HEK293 (cell line): ENCODE data around the gene TP73.
A peak's percentile ranks its signal among the peaks of the same experiment; 100 is the strongest.

Source experiments
- CTCF ChIP-seq: fragments of 450-650 bp; formaldehyde crosslinking; IDR thresholded peaks from 2 replicates; pipeline ENCODE4 v1.5.1; 2016; ENCODE audit warnings: missing biosample characterization, missing genetic modification characterization
- ELK4 ChIP-seq: IDR thresholded peaks from 2 replicates; pipeline ENCODE4 v1.6.1; 2011; ENCODE audit warnings: mild to moderate bottlenecking, low read depth, low read length, borderline replicate concordance
- HIC1 ChIP-seq: fragments of 450-650 bp; formaldehyde crosslinking; IDR thresholded peaks from 2 replicates; pipeline ENCODE4 v1.5.1; 2016; ENCODE audit warnings: missing biosample characterization, missing genetic modification characterization
- KLF8 ChIP-seq: fragments of 450-650 bp; formaldehyde crosslinking; IDR thresholded peaks from 2 replicates; pipeline ENCODE4 v1.5.1; 2016; ENCODE audit warnings: missing biosample characterization, missing genetic modification characterization
- PRDM10 ChIP-seq: fragments of 450-650 bp; formaldehyde crosslinking; IDR thresholded peaks from 2 replicates; pipeline ENCODE4 v1.5.1; 2016; ENCODE audit warnings: missing biosample characterization, missing genetic modification characterization
- PRDM2 ChIP-seq: fragments of 450-650 bp; formaldehyde crosslinking; IDR thresholded peaks from 2 replicates; pipeline ENCODE4 v1.5.1; 2016; ENCODE audit warnings: missing biosample characterization, missing genetic modification characterization, borderline replicate concordance
- RBAK ChIP-seq: fragments of 450-650 bp; formaldehyde crosslinking; IDR thresholded peaks from 2 replicates; pipeline ENCODE4 v1.5.1; 2016; ENCODE audit warnings: missing biosample characterization, missing genetic modification characterization
- ZBTB11 ChIP-seq: fragments of 450-650 bp; formaldehyde crosslinking; conservative IDR thresholded peaks from 2 replicates; pipeline ENCODE4 v1.5.1; 2016; ENCODE audit warnings: low read depth, missing biosample characterization, missing genetic modification characterization
- ZBTB17 ChIP-seq: fragments of 450-650 bp; formaldehyde crosslinking; IDR thresholded peaks from 2 replicates; pipeline ENCODE4 v1.5.1; 2016; ENCODE audit warnings: missing biosample characterization, missing genetic modification characterization
- ZBTB26 ChIP-seq: fragments of 450-650 bp; formaldehyde crosslinking; optimal IDR thresholded peaks from 2 replicates; pipeline ENCODE3; 2016; ENCODE audit warnings: missing biosample characterization, mild to moderate bottlenecking, missing genetic modification characterization
- ZBTB49 ChIP-seq: fragments of 450-650 bp; formaldehyde crosslinking; IDR thresholded peaks from 2 replicates; pipeline ENCODE4 v1.5.1; 2016; ENCODE audit warnings: missing biosample characterization, missing genetic modification characterization, low read depth
- ZNF10 ChIP-seq: fragments of 450-650 bp; formaldehyde crosslinking; IDR thresholded peaks from 2 replicates; pipeline ENCODE4 v1.5.1; 2017; ENCODE audit warnings: missing biosample characterization, missing genetic modification characterization
- ZNF174 ChIP-seq: fragments of 450-650 bp; formaldehyde crosslinking; IDR thresholded peaks from 2 replicates; pipeline ENCODE4 v1.5.0; 2017; ENCODE audit warnings: missing biosample characterization, mild to moderate bottlenecking, missing genetic modification characterization
- ZNF350 ChIP-seq: fragments of 450-650 bp; formaldehyde crosslinking; IDR thresholded peaks from 2 replicates; pipeline ENCODE4 v1.5.0; 2017; ENCODE audit warnings: missing biosample characterization, mild to moderate bottlenecking, missing genetic modification characterization
- ZNF660 ChIP-seq: fragments of 450-650 bp; IDR thresholded peaks from 2 replicates; pipeline ENCODE4 v1.5.1; 2018; ENCODE audit warnings: missing biosample characterization, mild to moderate bottlenecking, missing genetic modification characterization

Gene TP73

GRCh38 chr1:3618881-3619671, 33.2 kb upstream of the TP73 start (continued):
- no peak for TF ChIP-seq ZBTB26 (tag by site-specific recombination)
- no peak for TF ChIP-seq HIC1 (tag by site-specific recombination)
- no peak for TF ChIP-seq PRDM10 (tag by site-specific recombination)
- TF ChIP-seq ELK4 = no peak
- TF ChIP-seq RBAK (tag by site-specific recombination) = no peak
- TF ChIP-seq KLF8 (tag by site-specific recombination) = peak; percentile 49; the same call in 1 of the 2 replicates
- no peak for TF ChIP-seq ZBTB17
- TF ChIP-seq ZNF350 (tag by site-specific recombination) = no peak
- TF ChIP-seq ZNF660 (tag by site-specific recombination) = 0 out of 2 replicates have a peak, but pooled peaks have one; percentile 36
- no peak for TF ChIP-seq ZNF174
- no peak for TF ChIP-seq ZBTB49 (tag by site-specific recombination)
- TF ChIP-seq ZBTB11 (tag by site-specific recombination) = no peak
- TF ChIP-seq PRDM2 (tag by site-specific recombination) = no peak
- TF ChIP-seq CTCF (tag by site-specific recombination) = peak; percentile 81
- no peak for TF ChIP-seq ZNF10
